Right cardiac atrium (tissue), 5 donors: ENCODE results near the gene KRT28. TPM values are rescaled to one million over a fixed set of nuclear protein-coding genes. Genes with fewer than 3 reads are reported as not detected.

Experiments used
- ATAC-seq, 2 donors: fragments of 200-7000 bp; cut with Tn5 transposase; one replicate each; pipeline versions ENCODE4 v1.8.0 to v1.9.1; 2020; ENCODE audit warnings: moderate library complexity in 2 of 2, mild to moderate bottlenecking in 1 of 2
- DNase-seq, 3 donors: peaks; one replicate each; pipeline ENCODE4 v3.0.0-alpha.2; 2020
- H3K27ac ChIP-seq: one replicate; pipeline ENCODE4 v1.5.1; 2013; ENCODE audit warnings: mild to moderate bottlenecking, low read length, control low read depth, moderate library complexity
- H3K27me3 ChIP-seq: one replicate; pipeline ENCODE4 v1.6.1; 2013; ENCODE audit not compliant: control insufficient read depth, insufficient read depth
- H3K4me1 ChIP-seq: one replicate; pipeline ENCODE4 v1.6.1; 2013; ENCODE audit warnings: low read length; ENCODE audit not compliant: control insufficient read depth, insufficient read depth
- H3K4me3 ChIP-seq: one replicate; pipeline ENCODE4 v1.5.1; 2013; ENCODE audit warnings: low read length, control low read depth
- H3K9me3 ChIP-seq: one replicate; pipeline ENCODE4 v1.6.1; 2013; ENCODE audit warnings: low read length; ENCODE audit not compliant: control insufficient read depth
- WGBS: extraction: QIAGEN DNeasy Blood & Tissue Kit; methylation state at CpG from one replicate; pipeline ENCODE4 v1.1.7; 2013; 5-methylcytosine and 5-hydroxymethylcytosine counted together
- intact Hi-C, 4 donors: fragments of 100-400 bp; cut with DNase I; formaldehyde crosslinking; loops; one replicate each; pipeline versions ENCODE4 v1.11.0 to v1.14.0; 2022 to 2023
- polyA plus RNA-seq: library from polyadenylated mRNA; stranded (reverse); fragments of 200-250 nt; gene quantifications from one replicate; pipeline ENCODE4 v1.2.3, GENCODE V29; 2013
- total RNA-seq, 4 donors: library from RNA; stranded (reverse); fragmentation: NEBNext Ultra II Directional; extraction: Animal tissue kit (Norgen Biotek cat#: 25700); gene quantifications; one replicate each; pipeline ENCODE4 v1.2.1, GENCODE V29; 2021
- donor health status: healthy with polysubstance abuse.
- donor health status: DM: no; HTN: yes; CAD: no.
- donor health status: DM: no; HTN: no; CAD: no.
- donor health status: DM: no; HTN: yes; CAD: no; lungs with severe emphysema.
- donor health status: DM: yes; HTN: yes; CAD: no.

Gene KRT28
- total and polyA plus RNA-seq, 5 donors: not detected

GRCh38 chr17:40830085-40830776 lies 30.5 kb upstream of the KRT28 start:
- Histone ChIP-seq H3K4me1 (peaks cover 8% of the 10 kb centered on the region), H3K4me3 (no peak overlapping the region), H3K27me3 (no peaks in the 10 kb centered on the region), H3K27ac (no peak overlapping the region), H3K9me3 (no peaks in the 10 kb centered on the region)
- ATAC-seq (no peak), DNase-seq (no peak)
- WGBS: 88% methylated on average over 2 of the region's 2 CpGs
- intact Hi-C loops: no loop called here

GRCh38 chr17:40828454-40829044 lies 28.8 kb upstream of the KRT28 start:
- 46% methylated on average over 4 of the region's 4 CpGs for WGBS
- H3K4me3 ChIP-seq: no peak overlapping the region

GRCh38 chr17:40827746-40828453 lies 28.1 kb upstream of the KRT28 start:
- intact Hi-C loops: no loop called here
- WGBS: 34% methylated on average over 7 of the region's 7 CpGs
- H3K27me3 ChIP-seq: no peaks in the 10 kb centered on the region
- H3K4me1 ChIP-seq: peaks cover 8% of the 10 kb centered on the region
- peak overlapping the region; percentile 77 for H3K27ac ChIP-seq
- H3K4me3 ChIP-seq: no peak overlapping the region
- DNase-seq: peak in 2 of 3 donors; percentile 12 to 41
- H3K9me3 ChIP-seq: no peaks in the 10 kb centered on the region
- ATAC-seq: peak; percentile 67 to 81

More at GRCh38 chr17:40828454-40829044, 28.8 kb upstream of the KRT28 start:
- H3K4me1 ChIP-seq: peaks cover 8% of the 10 kb centered on the region
- H3K9me3 ChIP-seq: no peaks in the 10 kb centered on the region
- no peaks in the 10 kb centered on the region for H3K27me3 ChIP-seq
- DNase-seq (no peak), ATAC-seq (peak; percentile 87 to 95)
- intact Hi-C loops: no loop called here
- no peak overlapping the region for H3K27ac ChIP-seq

- ATAC-seq: no peak
- intact Hi-C loops: no loop called here
- no peak for DNase-seq
- no peak overlapping the region for H3K4me3 ChIP-seq
- WGBS: 90% methylated on average over 2 of the region's 2 CpGs
- no peak overlapping the region for H3K27ac ChIP-seq
- H3K9me3 ChIP-seq: no peaks in the 10 kb centered on the region
- no peaks in the 10 kb centered on the region for H3K27me3 ChIP-seq
- H3K4me1 ChIP-seq: peaks cover 7% of the 10 kb centered on the region
These were observed 25.8 kb upstream of the KRT28 start for GRCh38 chr17:40825599-40825998.

GRCh38 chr17:40824015-40824832 lies 24.5 kb upstream of the KRT28 start:
- 93% methylated on average over 1 of the region's 1 CpG for WGBS
- Histone ChIP-seq H3K27ac (no peak overlapping the region), H3K4me3 (no peak overlapping the region), H3K9me3 (no peaks in the 10 kb centered on the region), H3K27me3 (no peaks in the 10 kb centered on the region), H3K4me1 (peaks cover 9% of the 10 kb centered on the region)
- intact Hi-C loops: no loop called here
- ATAC-seq: no peak
- DNase-seq: no peak

GRCh38 chr17:40822132-40822812 lies 22.5 kb upstream of the KRT28 start, which contains the start of gene KRT10:
KRT10 (minus strand) TSS chr17:40822614; CDS start chr17:40822585, 29 bp downstream.
- Histone ChIP-seq H3K27me3 (no peaks in the 10 kb centered on the region), H3K9me3 (no peaks in the 10 kb centered on the region), H3K4me3 (no peak within 1 kb of the TSS), H3K27ac (no peak within 1 kb of the TSS), H3K4me1 (peaks cover 5% of the 10 kb centered on the region)
- intact Hi-C loops: no loop called here
- WGBS: 87% methylated on average over 7 of the region's 7 CpGs
- DNase-seq: no peak
- ATAC-seq: no peak

- Histone ChIP-seq H3K27me3 (no peaks in the 10 kb centered on the region), H3K4me3 (no peak overlapping the region), H3K27ac (no peak overlapping the region), H3K4me1 (peaks cover 7% of the 10 kb centered on the region), H3K9me3 (no peaks in the 10 kb centered on the region)
- intact Hi-C loops: no loop called here
- DNase-seq (no peak), ATAC-seq (no peak)
These were observed 21.8 kb upstream of the KRT28 start for GRCh38 chr17:40821536-40821935.

GRCh38 chr17:40820228-40820838 lies 20.6 kb upstream of the KRT28 start:
- Histone ChIP-seq H3K27me3 (no peaks in the 10 kb centered on the region), H3K27ac (no peak overlapping the region), H3K4me1 (peaks cover 5% of the 10 kb centered on the region), H3K9me3 (no peaks in the 10 kb centered on the region), H3K4me3 (no peak overlapping the region)
- DNase-seq (no peak), ATAC-seq (no peak)
- intact Hi-C loops: no loop called here
- WGBS: 86% methylated on average over 9 of the region's 9 CpGs

GRCh38 chr17:40819528-40820125 lies 19.9 kb upstream of the KRT28 start:
- Histone ChIP-seq H3K27ac (peak overlapping the region; percentile 31), H3K27me3 (no peaks in the 10 kb centered on the region), H3K9me3 (no peaks in the 10 kb centered on the region), H3K4me3 (peak overlapping the region; percentile 94), H3K4me1 (peaks cover 5% of the 10 kb centered on the region)
- 47% methylated on average over 9 of the region's 9 CpGs for WGBS
- intact Hi-C loops: no loop called here
- DNase-seq (no peak), ATAC-seq (peak; percentile 50 to 81)
